ENCODE measurements around the gene ADGRL2. TPM values are rescaled to one million over a fixed set of nuclear protein-coding genes. Genes with fewer than 3 reads are reported as not detected.
"Not testable (repeated sequence)": the region's sequence is repeated elsewhere in the genome, so short reads cannot be mapped to it uniquely, and the experiment has no call there.

ADGRL2 gene
- total RNA-seq, 4 donors from 2014 or later, result 40.7 to 53.4 (median 44.2) TPM

DNA sequence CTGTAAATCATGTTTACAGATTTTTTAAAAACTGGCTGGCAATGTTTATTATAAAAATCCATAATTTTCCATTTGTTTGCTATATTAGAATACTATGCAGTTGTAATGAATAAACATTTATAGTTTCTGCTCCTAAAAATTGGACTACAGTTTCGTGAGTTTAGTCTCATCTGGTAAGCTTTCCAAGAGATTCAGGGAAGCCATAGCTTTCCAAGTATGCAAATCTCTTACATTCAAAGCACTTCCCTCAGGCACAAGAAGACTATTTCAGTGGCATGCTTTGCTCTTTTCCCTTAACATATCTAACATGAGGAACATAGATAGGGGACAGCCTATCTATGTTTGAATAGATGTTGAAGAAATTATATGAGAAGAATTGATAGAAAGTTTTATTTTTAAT is 77.2 kb downstream of the ADGRL2 start:
- H3K4me3 ChIP-seq, result no peak overlapping the region
- no peak for DNase-seq (ENCODE audit: low spot score in 2 of 2)
- H3K9me3 ChIP-seq, result no peaks in the 10 kb centered on the region
- H3K4me1 ChIP-seq, result peaks cover 17% of the 10 kb centered on the region
- H3K27ac ChIP-seq, result no peak overlapping the region
- TF ChIP-seq POLR2AphosphoS5 (IDR thresholded peaks at IDR 0.05) (no peak), POLR2A (IDR thresholded peaks at IDR 0.05) (no peak), EP300 (IDR thresholded peaks at IDR 0.05) (no peak)
- TF ChIP-seq, protein P1, sequence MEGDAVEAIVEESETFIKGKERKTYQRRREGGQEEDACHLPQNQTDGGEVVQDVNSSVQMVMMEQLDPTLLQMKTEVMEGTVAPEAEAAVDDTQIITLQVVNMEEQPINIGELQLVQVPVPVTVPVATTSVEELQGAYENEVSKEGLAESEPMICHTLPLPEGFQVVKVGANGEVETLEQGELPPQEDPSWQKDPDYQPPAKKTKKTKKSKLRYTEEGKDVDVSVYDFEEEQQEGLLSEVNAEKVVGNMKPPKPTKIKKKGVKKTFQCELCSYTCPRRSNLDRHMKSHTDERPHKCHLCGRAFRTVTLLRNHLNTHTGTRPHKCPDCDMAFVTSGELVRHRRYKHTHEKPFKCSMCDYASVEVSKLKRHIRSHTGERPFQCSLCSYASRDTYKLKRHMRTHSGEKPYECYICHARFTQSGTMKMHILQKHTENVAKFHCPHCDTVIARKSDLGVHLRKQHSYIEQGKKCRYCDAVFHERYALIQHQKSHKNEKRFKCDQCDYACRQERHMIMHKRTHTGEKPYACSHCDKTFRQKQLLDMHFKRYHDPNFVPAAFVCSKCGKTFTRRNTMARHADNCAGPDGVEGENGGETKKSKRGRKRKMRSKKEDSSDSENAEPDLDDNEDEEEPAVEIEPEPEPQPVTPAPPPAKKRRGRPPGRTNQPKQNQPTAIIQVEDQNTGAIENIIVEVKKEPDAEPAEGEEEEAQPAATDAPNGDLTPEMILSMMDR (IDR thresholded peaks at IDR 0.05), result no peak
- 29% methylated on average over 1 of the region's 1 CpG for WGBS
- no peaks in the 10 kb centered on the region for H3K27me3 ChIP-seq
- H3K36me3 ChIP-seq, result no peaks in the 10 kb centered on the region

DNA sequence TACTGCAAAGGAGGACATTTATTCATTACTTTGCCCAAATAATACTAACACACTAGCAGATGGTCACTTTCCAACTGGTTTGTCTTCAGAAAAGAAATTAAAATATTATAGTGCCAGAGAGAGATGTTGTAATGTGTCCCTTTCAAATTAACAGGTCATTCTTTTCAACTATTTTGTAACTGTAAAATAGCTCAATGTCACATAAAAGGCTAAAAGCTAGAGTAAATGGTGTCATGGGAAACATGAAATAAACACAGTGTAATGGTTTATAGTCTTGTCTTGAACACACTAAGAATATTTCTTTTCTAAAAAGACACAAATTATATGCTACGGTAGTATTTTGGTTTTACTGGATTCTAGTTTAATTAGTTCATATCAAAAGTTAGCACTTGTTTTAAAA is 77.8 kb downstream of the ADGRL2 start:
- peaks cover 17% of the 10 kb centered on the region for H3K4me1 ChIP-seq
- no peak overlapping the region for H3K27ac ChIP-seq

DNA sequence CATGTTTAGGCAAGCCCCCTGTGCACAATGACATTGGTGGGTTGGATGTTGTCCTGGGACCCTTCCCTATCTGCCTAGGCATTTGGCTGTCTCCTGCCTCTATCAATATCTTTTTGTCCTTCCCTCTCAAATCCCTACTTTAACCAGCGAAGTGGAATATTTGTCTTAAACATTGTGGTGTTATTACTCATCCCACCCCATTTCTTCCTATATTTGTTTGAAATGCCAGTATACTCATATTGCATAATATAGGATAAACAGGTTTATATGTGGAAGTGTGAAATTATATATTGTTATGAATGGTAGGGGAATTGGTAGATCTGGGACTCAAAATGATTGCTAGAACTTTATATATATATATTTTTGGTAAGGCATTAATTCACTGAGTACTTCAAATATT is 80.0 kb downstream of the ADGRL2 start:
- no peak for TF ChIP-seq POLR2AphosphoS5 (IDR thresholded peaks at IDR 0.05)
- TF ChIP-seq, protein P1 (IDR thresholded peaks at IDR 0.05), result no peak
- no peak for TF ChIP-seq EP300 (IDR thresholded peaks at IDR 0.05)
- TF ChIP-seq POLR2A (IDR thresholded peaks at IDR 0.05), result no peak
- peaks cover 17% of the 10 kb centered on the region for H3K4me1 ChIP-seq
- 100% methylated on average over 1 of the region's 1 CpG for WGBS

More for the DNA sequence above, 77.8 kb downstream of the ADGRL2 start:
- 65% methylated on average over 1 of the region's 1 CpG for WGBS
- TF ChIP-seq, protein P1 (IDR thresholded peaks at IDR 0.05), result no peak
- TF ChIP-seq POLR2AphosphoS5 (IDR thresholded peaks at IDR 0.05) (no peak), POLR2A (IDR thresholded peaks at IDR 0.05) (no peak), EP300 (IDR thresholded peaks at IDR 0.05) (no peak)
- H3K4me3 ChIP-seq, result no peak overlapping the region
- DNase-seq (ENCODE audit: low spot score in 2 of 2), result no peak
- H3K27me3 ChIP-seq, result no peaks in the 10 kb centered on the region
- H3K9me3 ChIP-seq, result no peaks in the 10 kb centered on the region
- no peaks in the 10 kb centered on the region for H3K36me3 ChIP-seq

DNA sequence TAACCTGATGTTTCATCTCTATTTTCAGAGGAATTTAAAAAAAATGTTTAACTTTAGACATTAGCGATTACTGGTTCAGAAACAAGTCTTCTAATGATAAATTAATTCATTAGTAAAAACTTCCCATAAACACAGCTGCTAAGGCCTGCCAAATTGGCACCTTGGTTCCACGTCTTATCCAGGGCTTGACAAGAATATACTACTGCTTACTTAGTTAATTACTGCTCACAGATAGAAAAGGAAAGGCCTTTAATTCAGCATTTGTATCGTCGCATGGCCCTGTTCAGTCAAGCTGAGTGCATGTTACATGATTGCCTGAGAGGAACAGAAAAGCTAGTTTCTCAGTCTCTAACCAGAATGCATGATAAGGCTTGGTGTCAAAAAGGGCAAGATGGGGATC is 84.6 kb downstream of the ADGRL2 start:
- TF ChIP-seq POLR2A (IDR thresholded peaks at IDR 0.05) (no peak), POLR2AphosphoS5 (IDR thresholded peaks at IDR 0.05) (no peak)
- TF ChIP-seq, protein P1 (IDR thresholded peaks at IDR 0.05), result no peak
- no peak for DNase-seq (ENCODE audit: low spot score in 2 of 2)
- 68% methylated on average over 4 of the region's 4 CpGs for WGBS

More for the DNA sequence above, 80.0 kb downstream of the ADGRL2 start:
- Histone ChIP-seq H3K4me3 (no peak overlapping the region), H3K36me3 (no peaks in the 10 kb centered on the region), H3K27me3 (no peaks in the 10 kb centered on the region), H3K9me3 (no peaks in the 10 kb centered on the region), H3K27ac (no peak overlapping the region)
- no peak for DNase-seq (ENCODE audit: low spot score in 2 of 2)

GRCh38 chr1:81886292-81886691 is 85.6 kb downstream of the ADGRL2 start:
- not testable (repeated sequence) for DNase-seq (ENCODE audit: low spot score in 2 of 2); H3K27ac ChIP-seq; H3K9me3 ChIP-seq; H3K36me3 ChIP-seq; H3K27me3 ChIP-seq; H3K4me3 ChIP-seq; H3K4me1 ChIP-seq
- WGBS, result 89% methylated on average over 6 of the region's 6 CpGs

More for the DNA sequence above, 84.6 kb downstream of the ADGRL2 start:
- H3K27ac ChIP-seq, result no peak overlapping the region
- H3K4me1 ChIP-seq, result no peaks in the 10 kb centered on the region
- no peak overlapping the region for H3K4me3 ChIP-seq
- no peaks in the 10 kb centered on the region for H3K9me3 ChIP-seq
- H3K36me3 ChIP-seq, result no peaks in the 10 kb centered on the region
- H3K27me3 ChIP-seq, result no peaks in the 10 kb centered on the region

All from suprapubic skin (tissue), 4 donors.